ENCODE measurements around the gene PTPRA. TPM values are rescaled to one million over a fixed set of nuclear protein-coding genes. Genes with fewer than 3 reads are reported as not detected.
A peak's percentile ranks its signal among the peaks of the same experiment; 100 is the strongest.
"Not testable (repeated sequence)": the region's sequence is repeated elsewhere in the genome, so short reads cannot be mapped to it uniquely, and the experiment has no call there.

Gene PTPRA
- total RNA-seq, 8 experiments from 2014 or later = 31.8 to 137 (median 58.2) TPM

DNA sequence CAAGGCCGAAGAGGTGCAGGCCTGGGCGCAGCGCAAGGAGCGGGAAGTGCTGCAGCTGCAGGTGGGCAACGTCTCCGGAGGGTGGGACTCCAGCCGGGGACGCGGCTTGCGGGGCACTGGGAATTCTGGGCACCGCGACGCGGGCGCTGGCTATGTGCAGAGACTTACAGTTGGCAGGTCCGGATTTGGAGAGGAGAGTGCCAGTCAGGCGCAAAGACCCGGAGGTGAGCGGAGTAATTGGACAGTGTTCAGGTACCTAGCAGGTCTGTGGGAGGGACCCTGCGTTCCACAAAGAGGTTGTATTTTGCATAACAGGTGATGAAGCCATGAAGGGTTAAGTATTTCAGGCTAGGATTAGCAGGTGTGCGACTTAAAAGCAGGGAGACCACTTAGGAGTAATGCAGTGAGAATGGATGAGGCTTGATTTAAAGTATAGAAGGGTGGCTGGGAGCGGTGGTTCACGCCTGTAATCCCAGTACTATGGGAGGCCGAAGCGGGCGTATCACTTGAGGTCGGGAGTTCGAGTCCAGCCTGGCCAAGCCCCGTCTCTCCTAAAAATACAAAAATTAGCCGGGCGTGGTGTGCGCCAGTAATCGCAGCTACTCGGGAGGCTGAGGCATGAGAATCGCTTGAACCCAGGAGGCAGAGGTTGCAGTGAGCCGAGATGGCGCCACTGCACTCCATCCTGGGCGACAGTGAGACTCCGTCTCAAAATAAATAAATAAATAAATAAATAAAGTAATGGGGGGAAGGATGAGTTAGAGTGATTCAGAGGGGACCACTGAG lies 173.6 kb downstream of the PTPRA start:
- no peak for ATAC-seq (replicated peaks in 6 of 8)
- H3K4me1 ChIP-seq (replicated peaks in 1 of 2) = peaks cover 10 to 12% of the 10 kb centered on the region in 2 donors
- H3K27ac ChIP-seq = peak overlapping the region; percentile 84 to 95
- in situ Hi-C loops (cut with MboI; ENCODE audit: low pct_unique_long_range_greater_than_20kb in 2 of 9, low sequenced_read_pairs in 9 of 9, unreplicated experiment in 9 of 9) = no loop called here
- WGBS, 10 experiments = 9 to 64% (median 54%) methylated on average over 4 to 25 of the region's 39 CpGs; no CpG with 5 or more reads in 4 of the 10 experiments
- H3K4me3 ChIP-seq = peak overlapping the region; percentile 50 to 93 (median 61)

DNA sequence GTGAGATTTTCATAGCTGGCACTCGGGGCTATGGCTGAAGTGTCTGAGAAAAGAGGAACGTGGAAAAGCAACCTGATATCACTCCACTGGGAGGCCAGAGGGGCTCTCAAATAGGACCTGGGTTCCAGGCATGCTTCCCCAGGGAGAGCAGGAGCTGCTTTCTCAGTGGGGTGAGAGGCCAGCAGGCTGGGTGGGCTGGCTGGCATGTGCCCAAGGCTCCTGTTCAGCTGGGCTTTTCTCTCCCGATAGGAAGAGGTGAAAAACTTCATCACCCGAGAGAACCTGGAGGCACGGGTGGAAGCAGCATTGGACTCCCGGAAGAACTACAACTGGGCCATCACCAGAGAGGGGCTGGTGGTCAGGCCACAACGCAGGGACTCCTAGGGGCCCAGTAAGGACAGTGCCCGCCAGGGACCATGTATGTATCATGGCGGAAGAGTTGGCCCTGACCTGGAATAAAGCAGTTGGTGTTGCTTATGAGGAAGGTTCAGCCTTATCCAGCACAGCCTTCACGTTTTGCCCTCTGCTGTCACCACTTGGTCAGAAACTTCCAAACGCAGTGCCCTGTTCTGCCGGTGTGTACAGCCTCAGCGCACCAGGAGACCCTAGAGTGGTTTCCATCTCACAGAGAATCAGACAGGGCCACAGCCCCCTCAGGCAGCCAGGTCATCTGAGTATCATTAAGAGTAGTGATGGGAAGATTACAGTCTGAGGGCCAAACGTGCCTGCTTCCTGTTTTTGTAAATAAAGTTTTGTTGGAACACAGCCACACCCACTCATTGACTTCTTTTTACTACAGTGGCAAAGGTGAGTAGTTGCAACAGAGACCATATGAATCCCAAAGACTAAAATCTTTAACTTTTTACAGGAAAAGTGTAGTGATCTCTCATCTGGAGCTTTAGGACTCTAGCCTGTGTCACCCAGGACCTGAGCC lies 174.5 kb downstream of the PTPRA start:
- peak overlapping the region in 4 of 5 donors; percentile 50 to 93 (median 76) for H3K4me3 ChIP-seq
- 65 to 100% (median 89%) methylated on average over 2 to 8 of the region's 14 CpGs; no CpG with 5 or more reads in 1 of the 10 experiments for WGBS, 10 experiments
- no peak for ATAC-seq (replicated peaks in 6 of 8)
- H3K27ac ChIP-seq = no peak overlapping the region
- H3K4me1 ChIP-seq (replicated peaks in 1 of 2) = peaks cover 10 to 12% of the 10 kb centered on the region in 2 donors
- in situ Hi-C loops (cut with MboI; ENCODE audit: low pct_unique_long_range_greater_than_20kb in 2 of 9, low sequenced_read_pairs in 9 of 9, unreplicated experiment in 9 of 9) = no loop called here

DNA sequence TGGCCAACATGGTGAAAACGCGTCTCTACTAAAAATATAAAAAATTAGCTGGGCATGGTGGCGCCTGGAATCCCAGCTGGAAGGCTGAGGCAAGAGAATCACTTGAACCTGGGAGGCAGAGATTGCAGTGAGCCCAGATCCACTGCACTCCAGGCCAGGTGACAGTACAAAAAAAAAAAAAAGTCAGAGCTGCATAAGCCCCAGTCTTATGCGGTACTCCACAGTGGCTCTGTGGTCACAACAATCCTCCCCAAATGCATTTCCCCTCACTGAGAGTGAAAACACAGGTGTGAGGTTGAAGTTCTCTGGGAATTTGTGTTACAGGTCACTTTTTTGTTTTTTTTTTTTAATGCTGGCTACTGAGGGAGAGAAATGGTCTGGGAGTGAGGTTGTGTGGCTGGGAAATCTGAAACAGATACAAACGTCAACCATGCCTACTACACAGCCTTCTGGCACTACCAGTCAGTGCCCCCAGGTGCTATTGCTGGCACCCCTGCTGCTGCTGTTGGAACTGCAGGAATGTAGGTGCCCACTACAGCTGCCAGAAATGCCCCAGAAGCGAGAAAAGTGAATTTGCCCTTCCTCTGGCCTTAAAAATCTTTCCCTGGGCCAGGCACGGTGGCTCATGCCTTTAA lies 178.2 kb downstream of the PTPRA start:
- no peak overlapping the region for H3K4me3 ChIP-seq
- 33 to 100% (median 75%) methylated on average over 1 to 4 of the region's 7 CpGs; no CpG with 5 or more reads in 2 of the 10 experiments for WGBS, 10 experiments
- no peak overlapping the region for H3K27ac ChIP-seq
- in situ Hi-C loops (cut with MboI; ENCODE audit: low pct_unique_long_range_greater_than_20kb in 2 of 9, low sequenced_read_pairs in 9 of 9, unreplicated experiment in 9 of 9) = loop anchor here in 2 of 9 experiments (10.0 to 25.0 kb wide), 2 partner anchors 63 to 261 kb away; no protein-coding TSS in a partner anchor
- no peak for ATAC-seq (replicated peaks in 6 of 8)
- peaks cover 5 to 6% of the 10 kb centered on the region in 2 donors for H3K4me1 ChIP-seq (replicated peaks in 1 of 2)

DNA sequence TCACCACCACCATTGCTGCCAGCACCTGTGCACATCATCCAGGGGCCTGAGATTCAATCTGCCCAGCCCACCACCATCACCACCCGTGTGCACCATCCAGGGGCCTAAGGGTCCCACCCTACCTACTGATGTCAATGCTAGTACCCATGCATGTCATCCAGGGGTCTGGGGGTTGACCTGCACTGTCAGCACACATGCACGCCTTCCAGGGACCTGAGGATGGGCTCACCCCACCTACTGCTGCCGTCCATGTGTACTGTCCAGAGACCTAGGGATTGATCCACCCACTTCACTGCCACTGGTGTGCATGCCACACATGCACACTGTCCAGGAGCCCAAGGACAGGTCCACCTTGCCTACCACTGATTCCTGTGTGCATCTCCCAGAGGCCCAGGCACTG lies 186.2 kb downstream of the PTPRA start:
- ATAC-seq (replicated peaks in 6 of 8) = no peak
- Histone ChIP-seq H3K4me3 (no peak overlapping the region), H3K4me1 (replicated peaks in 1 of 2) (no peaks in the 10 kb centered on the region), H3K27ac (no peak overlapping the region)
- in situ Hi-C loops (cut with MboI; ENCODE audit: low pct_unique_long_range_greater_than_20kb in 2 of 9, low sequenced_read_pairs in 9 of 9, unreplicated experiment in 9 of 9) = loop anchor here in 2 of 9 experiments (10.0 to 25.0 kb wide), 2 partner anchors 55 to 253 kb away; no protein-coding TSS in a partner anchor
- 57 to 80% methylated on average over 1 of the region's 3 CpGs; no CpG with 5 or more reads in 8 of the 10 experiments for WGBS, 10 experiments

DNA sequence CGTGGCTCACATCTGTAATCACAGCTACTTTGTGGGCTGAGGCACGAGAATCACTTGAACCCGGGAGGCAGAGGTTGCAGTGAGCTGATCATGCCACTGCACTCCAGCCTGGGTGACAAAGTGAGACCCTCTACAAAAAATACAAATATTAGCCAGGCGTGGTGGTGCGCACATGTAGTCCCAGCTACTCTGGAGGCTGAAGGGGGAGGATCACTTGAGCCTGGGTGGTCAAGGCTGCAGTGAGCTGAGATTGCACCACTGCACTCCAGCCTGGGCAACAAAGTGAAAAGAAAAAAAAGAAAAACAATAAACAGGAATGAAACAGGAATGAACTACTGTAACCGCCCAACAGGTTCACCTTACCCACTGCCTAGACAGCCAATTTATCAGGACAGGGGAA lies 190.8 kb downstream of the PTPRA start:
- not testable (repeated sequence) for H3K27ac ChIP-seq; ATAC-seq (replicated peaks in 6 of 8); H3K4me3 ChIP-seq; H3K4me1 ChIP-seq (replicated peaks in 1 of 2)
- in situ Hi-C loops (cut with MboI; ENCODE audit: low pct_unique_long_range_greater_than_20kb in 2 of 9, low sequenced_read_pairs in 9 of 9, unreplicated experiment in 9 of 9) = loop anchor here in 1 of 9 experiments (25.0 kb wide), 1 partner anchor 248 kb away; no protein-coding TSS in a partner anchor
- 31 to 100% (median 93%) methylated on average over 1 to 5 of the region's 6 CpGs; no CpG with 5 or more reads in 2 of the 10 experiments for WGBS, 10 experiments

DNA sequence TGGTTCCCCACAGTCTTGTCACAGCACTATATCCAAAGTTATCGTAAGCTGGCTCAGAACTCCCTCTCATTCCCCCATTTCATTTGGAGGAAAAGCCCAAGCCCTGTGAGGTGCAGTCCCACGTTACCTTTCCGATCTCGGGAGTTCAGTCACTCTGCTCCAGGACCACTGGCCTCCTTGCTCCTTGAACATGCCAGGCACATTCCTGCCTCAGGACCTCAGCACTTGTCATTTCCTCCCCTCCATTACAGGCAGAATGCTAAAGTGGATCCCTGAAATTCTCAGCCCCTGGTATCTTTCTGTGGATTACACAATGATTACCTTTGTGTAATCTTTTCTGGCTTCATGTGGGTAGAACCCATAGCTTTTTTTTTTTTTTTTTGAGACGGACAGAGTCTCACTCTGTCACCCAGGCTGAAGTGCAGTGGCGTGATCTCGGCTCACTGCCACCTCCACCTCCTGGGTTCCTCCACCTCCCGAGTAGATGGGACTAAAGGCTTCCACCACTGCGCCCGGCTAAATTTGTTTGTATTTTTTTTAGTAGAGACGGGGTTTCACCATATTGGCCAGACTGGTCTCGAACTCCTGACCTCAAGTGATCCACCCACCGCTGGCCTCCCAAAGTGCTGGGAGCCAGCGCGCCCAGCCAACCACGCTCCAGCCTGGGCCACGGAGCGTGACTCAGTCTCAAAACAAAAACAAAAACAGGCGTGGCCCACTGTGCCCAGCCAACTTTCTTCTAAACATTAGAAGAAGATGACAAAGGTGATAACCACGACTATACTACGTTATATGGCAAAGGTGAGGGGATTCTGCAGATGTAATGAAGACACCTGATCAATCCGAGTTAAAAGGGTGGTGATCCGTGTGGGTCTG lies 194.1 kb downstream of the PTPRA start:
- in situ Hi-C loops (cut with MboI; ENCODE audit: low pct_unique_long_range_greater_than_20kb in 2 of 9, low sequenced_read_pairs in 9 of 9, unreplicated experiment in 9 of 9) = loop anchor here in 1 of 9 experiments (25.0 kb wide), 1 partner anchor 245 kb away; no protein-coding TSS in a partner anchor
- peak in 2 of 8 experiments; percentile 54 to 70 for ATAC-seq (replicated peaks in 6 of 8)
- WGBS, 10 experiments = 27 to 89% (median 81%) methylated on average over 3 to 17 of the region's 23 CpGs; no CpG with 5 or more reads in 1 of the 10 experiments
- no peak overlapping the region for H3K4me3 ChIP-seq
- H3K27ac ChIP-seq = no peak overlapping the region
- no peaks in the 10 kb centered on the region for H3K4me1 ChIP-seq (replicated peaks in 1 of 2)

DNA sequence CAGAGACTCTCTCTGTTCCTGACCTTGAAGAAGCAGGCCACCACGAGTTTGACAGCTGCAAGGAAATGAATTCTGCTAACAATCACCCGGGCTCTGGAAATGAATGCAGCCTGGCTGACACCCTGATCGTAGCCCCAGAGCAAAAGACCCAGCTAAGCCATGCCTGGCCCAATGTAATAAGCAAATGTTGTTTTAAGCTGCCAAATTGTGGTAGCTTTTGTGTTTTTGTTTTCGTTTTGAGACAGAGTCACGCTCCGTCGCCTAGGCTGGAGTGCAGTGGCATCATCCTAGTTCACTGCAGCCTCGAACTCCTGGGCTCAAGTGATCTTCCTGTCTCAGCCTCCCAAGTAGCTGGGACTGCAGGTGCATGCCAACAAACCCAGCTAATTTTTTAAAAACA lies 194.8 kb downstream of the PTPRA start:
- no peak overlapping the region for H3K27ac ChIP-seq

DNA sequence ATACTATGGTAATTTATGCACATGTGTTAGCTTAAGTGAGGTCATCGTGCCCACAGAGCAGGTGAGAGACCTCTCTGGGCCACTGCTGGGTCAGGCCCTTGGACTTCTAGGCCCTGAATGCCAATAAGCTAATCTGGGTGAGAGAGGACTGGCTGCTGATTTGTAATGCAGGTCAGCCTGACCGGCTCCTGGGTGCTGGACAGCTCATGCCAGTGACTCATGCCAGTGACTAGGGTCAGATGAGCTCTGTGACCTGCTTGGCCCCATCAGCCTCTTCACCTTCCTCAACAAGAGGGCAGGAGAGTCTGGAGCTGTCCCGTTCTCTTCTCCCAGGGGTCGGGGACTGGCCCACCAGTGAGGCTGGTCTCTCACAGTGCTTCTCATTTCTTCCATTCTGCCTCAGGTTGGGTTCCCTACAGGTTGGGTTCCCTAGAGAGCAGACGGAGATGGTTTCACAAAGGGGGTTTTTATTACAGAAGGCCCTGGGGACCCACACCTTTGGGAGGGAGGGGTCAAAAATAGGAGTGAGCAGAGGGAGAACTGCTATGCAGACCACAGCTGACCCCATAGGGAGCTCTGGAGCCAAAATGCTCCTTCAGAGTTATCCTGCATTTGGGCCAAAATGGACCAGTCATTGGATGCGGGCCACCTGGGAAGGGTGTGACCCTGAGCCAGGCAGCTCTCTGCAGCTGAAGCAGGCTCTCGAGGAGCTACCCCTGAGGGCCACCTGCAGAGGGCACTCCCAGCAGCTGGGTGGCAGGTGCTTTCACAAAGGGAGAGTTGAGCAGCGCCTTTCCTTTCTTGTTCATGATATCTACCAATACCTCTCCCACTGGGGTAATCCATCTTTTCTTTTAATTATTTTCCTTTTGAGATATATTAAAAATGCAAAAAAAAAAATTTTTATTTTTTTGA lies 196.0 kb downstream of the PTPRA start:
- peak in 1 of 8 experiments; percentile 4 for ATAC-seq (replicated peaks in 6 of 8)
- no peaks in the 10 kb centered on the region for H3K4me1 ChIP-seq (replicated peaks in 1 of 2)
- H3K27ac ChIP-seq = no peak overlapping the region
- no peak overlapping the region for H3K4me3 ChIP-seq
- in situ Hi-C loops (cut with MboI; ENCODE audit: low pct_unique_long_range_greater_than_20kb in 2 of 9, low sequenced_read_pairs in 9 of 9, unreplicated experiment in 9 of 9) = loop anchor here in 1 of 9 experiments (25.0 kb wide), 1 partner anchor 243 kb away; no protein-coding TSS in a partner anchor
- 0 to 90% (median 68%) methylated on average over 1 to 3 of the region's 8 CpGs; no CpG with 5 or more reads in 4 of the 10 experiments for WGBS, 10 experiments

More for the DNA sequence above, 194.8 kb downstream of the PTPRA start:
- peak in 3 of 8 experiments; percentile 4 to 34 (median 13) for ATAC-seq (replicated peaks in 6 of 8)
- no peak overlapping the region for H3K4me3 ChIP-seq
- WGBS, 10 experiments = 19 to 100% (median 60%) methylated on average over 1 to 8 of the region's 8 CpGs; no CpG with 5 or more reads in 3 of the 10 experiments
- H3K4me1 ChIP-seq (replicated peaks in 1 of 2) = no peaks in the 10 kb centered on the region
- in situ Hi-C loops (cut with MboI; ENCODE audit: low pct_unique_long_range_greater_than_20kb in 2 of 9, low sequenced_read_pairs in 9 of 9, unreplicated experiment in 9 of 9) = loop anchor here in 1 of 9 experiments (25.0 kb wide), 1 partner anchor 244 kb away; no protein-coding TSS in a partner anchor

DNA sequence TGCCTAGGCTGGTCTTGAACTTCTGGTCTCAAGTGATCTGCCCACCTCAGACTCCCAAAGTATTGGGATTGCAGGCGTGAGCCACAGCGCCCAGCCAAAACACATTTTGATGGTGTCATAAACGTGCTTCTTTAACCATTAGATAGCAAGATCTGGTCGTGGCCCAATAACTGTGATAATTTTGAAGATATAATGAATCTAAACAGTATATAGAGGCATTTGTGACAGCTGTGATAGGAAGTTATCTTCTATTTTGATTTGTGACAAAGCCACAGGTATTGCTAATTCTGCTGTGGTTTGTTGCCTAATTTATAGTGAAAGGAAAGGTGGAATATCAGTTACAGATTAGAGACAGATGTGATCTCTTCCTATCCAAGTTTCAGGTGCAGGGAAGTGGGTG lies 197.4 kb downstream of the PTPRA start:
- Histone ChIP-seq H3K4me3 (no peak overlapping the region), H3K4me1 (replicated peaks in 1 of 2) (no peaks in the 10 kb centered on the region), H3K27ac (no peak overlapping the region)
- ATAC-seq (replicated peaks in 6 of 8) = no peak
- 71 to 100% (median 100%) methylated on average over 1 to 4 of the region's 4 CpGs; no CpG with 5 or more reads in 4 of the 10 experiments for WGBS, 10 experiments
- in situ Hi-C loops (cut with MboI; ENCODE audit: low pct_unique_long_range_greater_than_20kb in 2 of 9, low sequenced_read_pairs in 9 of 9, unreplicated experiment in 9 of 9) = loop anchor here in 1 of 9 experiments (25.0 kb wide), 1 partner anchor 242 kb away; no protein-coding TSS in a partner anchor

DNA sequence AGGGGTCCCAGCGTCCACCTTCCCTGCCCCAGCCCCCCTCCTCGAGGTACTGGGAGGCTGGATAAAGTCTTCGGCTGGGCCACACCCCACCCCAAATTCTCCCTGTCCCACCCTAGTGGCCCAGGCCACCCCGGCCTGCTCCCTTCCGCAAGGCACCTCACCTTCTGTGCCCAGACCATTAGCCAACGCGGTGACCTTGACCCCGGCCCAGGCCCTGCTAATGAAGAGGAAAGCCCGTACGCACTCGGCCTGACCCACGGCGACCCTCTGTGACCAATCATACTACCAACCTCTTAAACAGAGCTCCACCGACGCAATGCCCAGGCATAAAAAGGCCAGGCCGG lies 198.0 kb downstream of the PTPRA start:
- Histone ChIP-seq H3K4me1 (replicated peaks in 1 of 2) (no peaks in the 10 kb centered on the region), H3K4me3 (no peak overlapping the region), H3K27ac (no peak overlapping the region)
- in situ Hi-C loops (cut with MboI; ENCODE audit: low pct_unique_long_range_greater_than_20kb in 2 of 9, low sequenced_read_pairs in 9 of 9, unreplicated experiment in 9 of 9) = loop anchor here in 1 of 9 experiments (25.0 kb wide), 1 partner anchor 241 kb away; no protein-coding TSS in a partner anchor
- no peak for ATAC-seq (replicated peaks in 6 of 8)
- 83 to 100% methylated on average over 4 to 6 of the region's 16 CpGs; no CpG with 5 or more reads in 8 of the 10 experiments for WGBS, 10 experiments

Measured in motor neuron (in vitro differentiated cells).